ENCODE measurements around the gene UBE2N.
A peak's percentile ranks its signal among the peaks of the same experiment; 100 is the strongest.
"Not testable (repeated sequence)": the region's sequence is repeated elsewhere in the genome, so short reads cannot be mapped to it uniquely, and the experiment has no call there.

Gene UBE2N

DNA sequence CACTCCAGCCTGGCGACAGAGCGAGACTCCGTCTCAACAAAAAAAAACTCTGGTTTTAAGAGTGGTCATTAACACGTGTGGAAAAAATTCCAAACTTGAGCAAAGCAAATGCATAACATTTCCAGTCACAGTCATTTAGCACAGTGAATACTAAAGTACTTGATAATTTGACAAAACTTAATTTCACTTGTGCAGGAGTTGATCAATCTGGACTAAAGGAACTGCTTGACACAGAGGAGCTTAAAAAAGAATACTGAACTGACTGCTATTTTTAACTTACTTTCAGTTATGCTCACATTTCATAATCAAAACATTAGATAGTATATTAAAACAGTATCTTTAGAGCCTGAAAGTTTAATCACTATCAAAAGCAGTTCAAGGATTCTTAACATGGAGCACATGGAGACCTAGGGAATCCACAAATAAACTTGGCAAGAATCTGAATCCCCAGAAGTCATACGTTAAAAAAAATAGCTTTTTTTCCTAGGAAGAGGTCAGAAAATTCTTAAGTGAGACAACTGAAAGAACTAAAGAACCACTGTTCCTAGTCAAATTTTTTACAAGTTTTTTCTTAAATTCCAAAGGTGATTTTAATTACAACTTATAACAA lies 7.4 kb downstream of the UBE2N start:
- Mint-ChIP-seq H3K9me3 (no peaks in the 10 kb centered on the region), H3K36me3 (no peaks in the 10 kb centered on the region), H3K27ac (peak overlapping the region; percentile 82), H3K4me3 (peak overlapping the region; percentile 72), H3K4me1 (peaks cover 41% of the 10 kb centered on the region), H3K27me3 (no peaks in the 10 kb centered on the region)
- ATAC-seq (ENCODE audit: low read depth) (peak; percentile 17), DNase-seq (ENCODE audit: low spot score in 2 of 2) (no peak)

DNA sequence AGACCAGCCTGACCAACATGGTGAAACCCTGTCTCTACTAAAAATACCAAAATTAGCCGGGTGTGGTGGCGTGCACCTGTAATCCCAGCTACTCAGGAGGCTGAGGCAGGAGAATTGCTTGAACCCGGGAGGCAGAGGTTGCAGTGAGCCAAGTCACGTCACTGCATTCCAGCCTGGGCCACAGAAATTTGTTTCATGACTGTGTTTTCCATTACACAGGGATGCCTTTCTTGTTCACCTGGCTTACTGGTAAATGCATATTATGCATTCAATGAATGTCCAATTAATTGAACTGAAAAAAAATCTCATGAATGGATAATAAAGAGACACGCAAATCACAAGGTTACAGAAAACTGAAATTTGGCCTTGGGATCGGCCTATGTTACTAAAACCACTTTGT lies 9.7 kb downstream of the UBE2N start:
- H3K9me3 Mint-ChIP-seq; ATAC-seq (ENCODE audit: low read depth); DNase-seq (ENCODE audit: low spot score in 2 of 2); H3K36me3 Mint-ChIP-seq; H3K27me3 Mint-ChIP-seq: not testable (repeated sequence)
- Mint-ChIP-seq H3K4me3 (peak overlapping the region; percentile 52), H3K4me1 (peaks cover 31% of the 10 kb centered on the region), H3K27ac (peak overlapping the region; percentile 82)

DNA sequence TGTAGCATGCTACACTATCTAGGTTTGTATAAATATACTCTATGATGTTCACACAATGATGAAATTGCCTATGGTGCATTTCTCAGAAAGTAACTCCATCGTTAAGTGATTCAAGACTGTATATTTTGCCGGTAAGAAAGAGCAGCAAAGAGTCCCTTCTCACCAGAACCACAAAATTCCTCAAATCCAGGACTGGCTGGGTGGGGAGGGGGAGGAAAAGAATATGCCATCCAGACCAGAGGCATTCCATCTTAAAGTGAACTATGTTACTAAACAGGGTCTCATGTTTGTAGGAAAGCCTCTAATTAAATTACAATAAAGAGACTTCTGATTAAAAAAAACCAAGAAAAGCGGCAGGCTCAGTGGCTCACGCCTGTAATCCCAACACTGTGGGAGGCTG lies 11.5 kb downstream of the UBE2N start:
- Mint-ChIP-seq H3K4me3 (peak overlapping the region; percentile 46), H3K27ac (peak overlapping the region; percentile 76), H3K9me3 (no peaks in the 10 kb centered on the region)

DNA sequence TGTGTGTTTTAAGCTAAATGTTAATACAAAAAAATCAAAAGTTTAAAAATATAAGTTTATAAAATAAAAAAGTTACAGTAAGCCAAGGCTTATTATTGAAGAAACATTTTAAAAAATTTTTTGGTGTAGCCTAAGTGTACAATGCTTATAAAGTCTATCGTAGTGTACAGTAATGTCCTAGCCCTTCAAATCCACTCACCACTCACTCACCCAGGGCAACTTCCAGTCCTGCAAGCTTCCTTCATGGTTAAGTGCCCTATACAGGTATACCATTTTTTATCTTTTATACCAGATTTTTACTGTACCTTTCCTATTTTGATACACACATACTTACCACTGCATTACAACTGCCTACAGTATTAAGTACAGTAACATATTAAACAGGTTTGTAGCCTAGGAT lies 11.9 kb downstream of the UBE2N start:
- Mint-ChIP-seq H3K4me3 (peak overlapping the region; percentile 46), H3K27ac (peak overlapping the region; percentile 76)

More for the DNA sequence above, 11.5 kb downstream of the UBE2N start:
- H3K27me3 Mint-ChIP-seq, result no peaks in the 10 kb centered on the region
- ATAC-seq (ENCODE audit: low read depth) (no peak), DNase-seq (ENCODE audit: low spot score in 2 of 2) (no peak)
- peaks cover 34% of the 10 kb centered on the region for H3K4me1 Mint-ChIP-seq
- no peaks in the 10 kb centered on the region for H3K36me3 Mint-ChIP-seq

DNA sequence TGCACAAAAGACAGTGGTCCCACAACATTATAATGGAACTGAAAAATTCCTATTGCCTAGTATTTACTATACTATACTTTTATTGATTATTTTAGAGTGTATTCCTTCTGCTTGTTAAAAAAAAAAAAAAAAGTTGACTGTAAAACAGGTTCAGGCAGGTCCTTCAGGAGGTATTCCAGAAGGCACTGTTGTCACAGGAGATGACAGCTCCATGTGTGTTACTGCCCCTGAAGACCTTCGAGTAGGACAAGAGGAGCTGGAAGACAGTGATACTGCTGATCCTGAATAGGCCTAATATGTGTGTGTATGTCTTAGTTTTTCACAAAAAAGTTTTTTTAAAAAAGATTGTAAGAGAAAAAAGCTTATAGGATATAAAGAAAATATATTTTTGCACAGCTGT lies 12.3 kb downstream of the UBE2N start:
- Mint-ChIP-seq H3K4me3 (no peak overlapping the region), H3K4me1 (peaks cover 40% of the 10 kb centered on the region), H3K27ac (peak overlapping the region; percentile 76), H3K9me3 (no peaks in the 10 kb centered on the region), H3K36me3 (no peaks in the 10 kb centered on the region), H3K27me3 (no peaks in the 10 kb centered on the region)
- DNase-seq (ENCODE audit: low spot score in 2 of 2), result no peak
- no peak for ATAC-seq (ENCODE audit: low read depth)

More for the DNA sequence above, 11.9 kb downstream of the UBE2N start:
- Mint-ChIP-seq H3K4me1 (peaks cover 38% of the 10 kb centered on the region), H3K27me3 (no peaks in the 10 kb centered on the region), H3K36me3 (no peaks in the 10 kb centered on the region), H3K9me3 (no peaks in the 10 kb centered on the region)
- no peak for DNase-seq (ENCODE audit: low spot score in 2 of 2)
- no peak for ATAC-seq (ENCODE audit: low read depth)

DNA sequence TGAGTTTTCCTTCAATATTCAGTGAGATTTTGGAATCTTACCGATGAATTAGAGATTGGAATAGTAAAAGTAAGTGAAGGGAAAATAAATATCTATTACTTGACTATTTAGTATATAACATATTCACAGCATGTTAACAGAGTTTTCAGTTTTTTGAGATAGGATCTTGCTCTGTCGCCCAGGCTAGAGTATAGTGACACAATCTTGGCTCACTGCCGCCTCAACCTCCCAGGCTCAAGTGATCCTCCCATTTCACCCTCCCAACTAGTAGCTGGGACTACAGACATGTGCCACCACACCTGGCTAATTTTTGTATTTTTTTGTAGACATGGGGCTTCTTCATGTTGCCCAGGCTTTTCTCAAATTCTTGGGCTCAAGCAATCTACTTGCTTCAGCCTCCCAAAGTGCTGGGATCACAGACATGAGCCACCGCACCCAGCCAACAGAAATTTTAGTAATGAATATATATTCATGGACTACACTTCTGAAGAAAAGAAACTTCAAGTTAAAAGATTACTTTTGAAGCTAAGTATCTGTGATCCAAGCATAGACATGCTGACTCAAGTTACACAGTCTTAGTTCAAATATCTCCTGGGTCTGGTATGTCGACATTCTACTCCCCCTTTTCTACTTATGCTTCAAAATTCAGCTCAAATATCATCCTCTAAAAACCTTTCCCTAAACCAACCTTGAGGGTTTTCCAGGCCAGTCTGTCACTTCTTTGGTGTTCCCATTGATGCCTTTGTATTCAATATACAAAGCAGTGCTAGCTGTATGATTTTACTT lies 13.8 kb downstream of the UBE2N start:
- Mint-ChIP-seq H3K27ac (peak overlapping the region; percentile 76), H3K4me1 (peaks cover 48% of the 10 kb centered on the region), H3K9me3 (no peaks in the 10 kb centered on the region), H3K4me3 (peak overlapping the region; percentile 18), H3K36me3 (no peaks in the 10 kb centered on the region), H3K27me3 (no peaks in the 10 kb centered on the region)
- DNase-seq (ENCODE audit: low spot score in 2 of 2), result no peak
- no peak for ATAC-seq (ENCODE audit: low read depth)

DNA sequence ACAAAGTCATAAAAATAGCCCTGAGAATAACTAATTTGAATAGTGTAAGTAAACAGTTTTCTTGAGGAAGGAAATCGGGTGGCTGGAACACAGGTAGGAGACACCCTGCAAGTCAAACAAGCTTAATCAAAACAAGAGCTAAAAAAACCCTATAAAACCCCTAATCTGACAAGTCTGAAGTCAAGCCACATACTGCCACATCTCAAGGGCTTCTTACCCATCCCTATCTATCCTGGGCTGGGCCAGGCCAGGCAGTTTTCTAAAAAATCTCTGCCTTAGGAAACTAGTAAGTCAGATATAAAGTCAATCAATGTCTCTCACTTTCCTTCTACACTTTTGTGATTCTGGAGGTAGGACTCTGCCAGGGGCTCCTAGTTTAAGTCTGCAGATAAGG lies 15.3 kb downstream of the UBE2N start:
- H3K36me3 Mint-ChIP-seq, result peaks cover 2% of the 10 kb centered on the region
- peak overlapping the region; percentile 76 for H3K27ac Mint-ChIP-seq
- DNase-seq (ENCODE audit: low spot score in 2 of 2) (no peak), ATAC-seq (ENCODE audit: low read depth) (peak; percentile 79)
- H3K27me3 Mint-ChIP-seq, result no peaks in the 10 kb centered on the region
- H3K4me1 Mint-ChIP-seq, result peaks cover 54% of the 10 kb centered on the region
- no peaks in the 10 kb centered on the region for H3K9me3 Mint-ChIP-seq
- peak overlapping the region; percentile 73 for H3K4me3 Mint-ChIP-seq

DNA sequence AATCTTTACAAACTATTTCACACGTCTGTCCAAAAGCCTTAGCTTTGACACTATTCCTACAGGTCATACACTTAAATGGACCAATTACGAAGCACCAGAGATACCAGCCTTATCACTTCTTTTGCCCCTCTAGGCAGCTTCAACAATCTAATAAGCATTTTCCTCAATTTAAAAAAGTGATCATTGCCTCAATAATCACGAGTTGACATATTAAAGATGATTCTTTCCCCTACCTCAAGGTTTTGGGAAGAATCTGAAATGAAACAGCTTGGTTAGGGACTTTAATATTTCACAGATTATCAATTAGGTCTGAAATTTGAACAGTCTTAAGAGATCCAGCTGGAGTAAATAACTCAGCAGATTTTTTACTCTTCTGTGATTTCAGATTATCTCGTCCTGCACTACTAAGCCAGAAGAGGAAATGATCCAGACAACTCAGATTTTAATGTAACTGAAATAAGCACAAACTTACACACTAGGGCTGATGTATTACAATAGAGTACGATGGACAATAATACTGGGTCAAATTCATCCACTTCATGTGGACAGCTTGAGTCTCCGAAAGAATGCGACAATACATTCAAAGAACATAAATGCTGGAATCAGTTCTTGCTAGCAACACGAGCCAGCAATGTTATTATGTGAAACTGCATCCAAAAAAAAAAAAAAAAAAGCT lies 15.9 kb downstream of the UBE2N start:
- ATAC-seq (ENCODE audit: low read depth) (peak; percentile 54), DNase-seq (ENCODE audit: low spot score in 2 of 2) (no peak)
- peaks cover 2% of the 10 kb centered on the region for H3K36me3 Mint-ChIP-seq
- H3K27ac Mint-ChIP-seq, result peak overlapping the region; percentile 76
- H3K4me3 Mint-ChIP-seq, result peak overlapping the region; percentile 73
- H3K9me3 Mint-ChIP-seq, result no peaks in the 10 kb centered on the region
- no peaks in the 10 kb centered on the region for H3K27me3 Mint-ChIP-seq
- H3K4me1 Mint-ChIP-seq, result peaks cover 50% of the 10 kb centered on the region

DNA sequence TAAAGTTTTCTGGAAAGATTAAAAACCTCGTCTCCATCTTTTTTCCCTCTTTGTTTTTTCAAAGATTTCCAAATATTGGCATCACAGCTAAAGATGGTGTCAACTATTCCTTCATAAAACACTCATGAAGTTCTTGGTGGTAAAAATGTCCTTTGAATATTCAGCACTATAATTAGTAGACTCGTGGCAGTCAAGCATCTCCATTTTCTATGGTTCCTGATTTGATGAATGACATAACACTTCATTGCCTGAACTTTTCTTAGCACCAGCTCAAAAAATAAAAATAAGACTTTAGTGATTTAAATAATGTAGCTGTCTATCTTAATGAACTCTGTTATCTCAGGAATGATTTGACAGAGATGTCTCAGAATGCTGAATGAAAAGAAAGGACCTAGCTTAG lies 19.7 kb downstream of the UBE2N start:
- no peak for ATAC-seq (ENCODE audit: low read depth)
- peak overlapping the region; percentile 76 for H3K27ac Mint-ChIP-seq

DNA sequence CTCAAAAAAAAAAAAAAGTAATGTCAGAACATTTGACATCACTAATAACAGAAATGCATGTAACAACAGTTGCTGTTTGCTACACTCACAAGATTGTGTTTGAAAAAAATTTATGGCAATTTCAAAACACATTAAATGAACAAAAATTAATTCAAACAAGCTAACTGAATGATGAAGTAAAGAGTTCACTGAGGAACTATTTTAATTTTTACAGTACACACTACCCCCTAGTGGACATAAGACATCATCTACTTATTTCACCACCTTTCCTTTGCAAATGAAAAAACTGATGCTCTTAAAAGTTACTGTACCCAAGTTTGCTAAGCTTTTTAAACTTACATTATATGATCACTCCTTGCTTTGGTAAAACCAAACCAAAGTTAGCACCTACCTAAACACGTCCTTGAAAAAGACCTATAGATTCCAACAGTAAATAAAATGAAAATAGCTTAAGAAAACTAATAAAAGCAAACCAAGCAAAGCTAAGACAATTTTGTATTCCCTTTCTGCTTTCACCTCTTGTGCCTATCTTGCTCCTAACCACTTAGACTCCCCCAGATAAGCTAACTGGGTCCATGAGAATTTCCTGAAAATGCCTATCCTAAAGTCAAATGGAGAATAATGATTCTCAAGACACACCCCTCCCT lies 22.2 kb downstream of the UBE2N start:
- ATAC-seq (ENCODE audit: low read depth), result peak; percentile 70
- Mint-ChIP-seq H3K27ac (peak overlapping the region; percentile 76), H3K4me1 (peaks cover 58% of the 10 kb centered on the region), H3K36me3 (peaks cover 3% of the 10 kb centered on the region), H3K4me3 (peak overlapping the region; percentile 50), H3K27me3 (no peaks in the 10 kb centered on the region), H3K9me3 (no peaks in the 10 kb centered on the region)
- DNase-seq (ENCODE audit: low spot score in 2 of 2), result peak in 1 of 2 donors; percentile 33

More for the DNA sequence above, 19.7 kb downstream of the UBE2N start:
- H3K4me3 Mint-ChIP-seq, result peak overlapping the region; percentile 47
- no peaks in the 10 kb centered on the region for H3K27me3 Mint-ChIP-seq
- H3K9me3 Mint-ChIP-seq, result no peaks in the 10 kb centered on the region
- DNase-seq (ENCODE audit: low spot score in 2 of 2), result no peak
- H3K4me1 Mint-ChIP-seq, result peaks cover 55% of the 10 kb centered on the region
- H3K36me3 Mint-ChIP-seq, result peaks cover 2% of the 10 kb centered on the region

DNA sequence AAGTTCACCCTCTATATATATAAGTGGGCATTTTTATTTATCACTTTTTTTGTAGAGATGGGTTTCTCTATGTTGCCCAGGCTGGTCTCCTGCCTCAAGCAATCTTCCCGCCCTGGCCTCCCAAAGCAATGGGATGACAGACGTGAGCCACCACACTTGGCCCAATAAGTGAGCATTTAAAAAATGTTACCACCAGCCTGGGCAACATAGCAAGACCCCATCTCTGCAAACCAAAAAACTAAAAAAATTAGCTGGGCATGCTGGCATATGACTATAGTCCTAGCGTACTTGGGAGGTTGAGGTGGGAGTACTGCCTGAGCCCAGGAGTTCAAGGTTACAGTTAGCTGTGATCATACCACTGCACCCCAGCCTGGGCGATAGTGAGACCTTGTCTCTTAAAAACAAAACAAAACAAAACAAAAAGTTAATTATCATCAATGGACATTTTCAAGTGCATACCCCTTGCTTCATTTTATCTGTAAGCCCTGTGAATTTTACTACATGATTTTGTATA lies 23.7 kb downstream of the UBE2N start:
- Mint-ChIP-seq H3K9me3 (no peaks in the 10 kb centered on the region), H3K27ac (no peak overlapping the region), H3K4me3 (no peak overlapping the region), H3K4me1 (peaks cover 58% of the 10 kb centered on the region), H3K27me3 (no peaks in the 10 kb centered on the region), H3K36me3 (peaks cover 7% of the 10 kb centered on the region)
- DNase-seq (ENCODE audit: low spot score in 2 of 2) (no peak), ATAC-seq (ENCODE audit: low read depth) (no peak)

DNA sequence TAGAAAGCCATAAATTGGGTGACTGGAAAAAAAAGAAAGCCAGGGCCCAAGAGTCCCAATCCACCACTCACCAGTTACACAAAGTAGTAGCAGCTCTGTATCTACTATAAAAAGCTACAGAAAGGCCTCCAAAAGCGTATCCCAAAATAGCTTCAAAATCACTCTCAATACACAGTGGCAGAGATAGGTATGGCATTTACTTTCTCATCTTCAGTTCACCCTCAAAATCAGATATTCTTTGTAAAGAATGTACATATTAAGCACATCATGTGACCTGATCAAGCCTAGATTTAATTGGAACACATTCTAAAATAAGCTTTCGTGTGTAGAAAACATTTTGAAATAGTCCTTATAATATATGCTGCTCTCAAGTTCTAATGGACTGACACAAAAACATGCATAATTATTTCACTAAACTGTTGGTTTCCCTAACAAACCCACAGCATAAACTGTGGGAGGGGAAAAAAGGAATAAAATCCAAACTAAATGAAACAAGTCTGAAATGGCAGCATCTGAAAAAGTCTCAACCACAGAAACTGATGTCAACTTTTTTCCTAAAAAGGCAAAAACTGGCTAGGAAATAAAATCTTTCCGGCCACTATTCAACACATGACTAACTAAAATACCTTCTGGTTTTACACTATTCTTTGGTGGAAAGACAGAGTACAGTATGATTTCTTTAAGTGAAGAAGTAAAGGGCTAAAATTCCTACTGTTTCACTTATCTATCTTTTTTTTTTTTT lies 25.9 kb downstream of the UBE2N start:
- Mint-ChIP-seq H3K4me1 (peaks cover 56% of the 10 kb centered on the region), H3K27ac (peak overlapping the region; percentile 72), H3K9me3 (no peaks in the 10 kb centered on the region), H3K36me3 (peaks cover 9% of the 10 kb centered on the region), H3K4me3 (peak overlapping the region; percentile 40), H3K27me3 (no peaks in the 10 kb centered on the region)
- no peak for DNase-seq (ENCODE audit: low spot score in 2 of 2)
- ATAC-seq (ENCODE audit: low read depth), result peak; percentile 47

DNA sequence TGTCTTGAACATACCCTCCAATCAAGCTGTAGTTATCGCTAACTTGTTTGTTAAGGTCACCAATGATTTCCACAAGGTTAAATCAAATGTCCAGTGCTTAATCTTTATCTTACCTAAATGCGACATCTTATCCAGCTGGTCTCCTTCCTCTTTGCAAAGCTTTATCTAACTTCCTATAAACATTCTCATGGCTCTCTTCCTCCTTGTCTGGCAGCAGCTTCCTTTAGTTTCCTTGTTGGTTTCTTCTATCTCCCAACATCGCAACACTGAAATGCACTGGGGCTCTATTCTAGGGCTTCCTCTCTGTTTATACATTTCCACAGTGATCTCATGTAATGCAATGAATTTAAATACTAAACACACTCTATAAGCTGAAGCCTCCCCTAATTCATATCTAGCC lies 28.7 kb downstream of the UBE2N start:
- no peak for DNase-seq (ENCODE audit: low spot score in 2 of 2)
- Mint-ChIP-seq H3K4me3 (no peak overlapping the region), H3K36me3 (peaks cover 16% of the 10 kb centered on the region)

More for the DNA sequence above, 28.7 kb downstream of the UBE2N start:
- Mint-ChIP-seq H3K27ac (peak overlapping the region; percentile 39), H3K27me3 (no peaks in the 10 kb centered on the region), H3K9me3 (no peaks in the 10 kb centered on the region), H3K4me1 (peaks cover 43% of the 10 kb centered on the region)
- ATAC-seq (ENCODE audit: low read depth), result no peak
